ENCODE measurements around the gene TAF1C. TPM values are rescaled to one million over a fixed set of nuclear protein-coding genes. Genes with fewer than 3 reads are reported as not detected.

The TAF1C gene
- total and polyA plus RNA-seq, 2 of the 8 experiments (the other 6 are each of a cell fraction or from before 2014, with no cell fraction given): 44.6 to 63.8 TPM

DNA sequence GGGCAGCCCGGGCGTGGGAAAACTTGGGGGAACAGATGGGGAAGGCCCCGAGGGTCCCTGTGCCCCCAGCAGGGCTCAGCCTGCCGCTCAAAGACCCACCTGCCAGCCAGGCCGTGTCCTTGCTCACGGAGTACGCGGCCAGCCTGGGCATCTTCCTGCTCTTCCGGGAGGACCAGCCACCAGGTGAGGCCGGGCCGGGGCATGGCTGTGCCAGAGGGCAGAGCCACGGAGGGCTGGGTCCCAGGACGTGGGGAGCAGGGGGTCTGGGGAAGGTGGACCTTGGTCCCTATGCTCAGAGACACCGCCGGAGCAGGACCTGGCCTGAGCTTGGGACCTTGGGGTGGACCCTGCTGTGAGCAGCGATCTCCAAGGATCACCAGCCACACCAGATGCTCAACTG is 4.6 kb upstream of the TAF1C start (continued):
- TF ChIP-seq, protein P1, sequence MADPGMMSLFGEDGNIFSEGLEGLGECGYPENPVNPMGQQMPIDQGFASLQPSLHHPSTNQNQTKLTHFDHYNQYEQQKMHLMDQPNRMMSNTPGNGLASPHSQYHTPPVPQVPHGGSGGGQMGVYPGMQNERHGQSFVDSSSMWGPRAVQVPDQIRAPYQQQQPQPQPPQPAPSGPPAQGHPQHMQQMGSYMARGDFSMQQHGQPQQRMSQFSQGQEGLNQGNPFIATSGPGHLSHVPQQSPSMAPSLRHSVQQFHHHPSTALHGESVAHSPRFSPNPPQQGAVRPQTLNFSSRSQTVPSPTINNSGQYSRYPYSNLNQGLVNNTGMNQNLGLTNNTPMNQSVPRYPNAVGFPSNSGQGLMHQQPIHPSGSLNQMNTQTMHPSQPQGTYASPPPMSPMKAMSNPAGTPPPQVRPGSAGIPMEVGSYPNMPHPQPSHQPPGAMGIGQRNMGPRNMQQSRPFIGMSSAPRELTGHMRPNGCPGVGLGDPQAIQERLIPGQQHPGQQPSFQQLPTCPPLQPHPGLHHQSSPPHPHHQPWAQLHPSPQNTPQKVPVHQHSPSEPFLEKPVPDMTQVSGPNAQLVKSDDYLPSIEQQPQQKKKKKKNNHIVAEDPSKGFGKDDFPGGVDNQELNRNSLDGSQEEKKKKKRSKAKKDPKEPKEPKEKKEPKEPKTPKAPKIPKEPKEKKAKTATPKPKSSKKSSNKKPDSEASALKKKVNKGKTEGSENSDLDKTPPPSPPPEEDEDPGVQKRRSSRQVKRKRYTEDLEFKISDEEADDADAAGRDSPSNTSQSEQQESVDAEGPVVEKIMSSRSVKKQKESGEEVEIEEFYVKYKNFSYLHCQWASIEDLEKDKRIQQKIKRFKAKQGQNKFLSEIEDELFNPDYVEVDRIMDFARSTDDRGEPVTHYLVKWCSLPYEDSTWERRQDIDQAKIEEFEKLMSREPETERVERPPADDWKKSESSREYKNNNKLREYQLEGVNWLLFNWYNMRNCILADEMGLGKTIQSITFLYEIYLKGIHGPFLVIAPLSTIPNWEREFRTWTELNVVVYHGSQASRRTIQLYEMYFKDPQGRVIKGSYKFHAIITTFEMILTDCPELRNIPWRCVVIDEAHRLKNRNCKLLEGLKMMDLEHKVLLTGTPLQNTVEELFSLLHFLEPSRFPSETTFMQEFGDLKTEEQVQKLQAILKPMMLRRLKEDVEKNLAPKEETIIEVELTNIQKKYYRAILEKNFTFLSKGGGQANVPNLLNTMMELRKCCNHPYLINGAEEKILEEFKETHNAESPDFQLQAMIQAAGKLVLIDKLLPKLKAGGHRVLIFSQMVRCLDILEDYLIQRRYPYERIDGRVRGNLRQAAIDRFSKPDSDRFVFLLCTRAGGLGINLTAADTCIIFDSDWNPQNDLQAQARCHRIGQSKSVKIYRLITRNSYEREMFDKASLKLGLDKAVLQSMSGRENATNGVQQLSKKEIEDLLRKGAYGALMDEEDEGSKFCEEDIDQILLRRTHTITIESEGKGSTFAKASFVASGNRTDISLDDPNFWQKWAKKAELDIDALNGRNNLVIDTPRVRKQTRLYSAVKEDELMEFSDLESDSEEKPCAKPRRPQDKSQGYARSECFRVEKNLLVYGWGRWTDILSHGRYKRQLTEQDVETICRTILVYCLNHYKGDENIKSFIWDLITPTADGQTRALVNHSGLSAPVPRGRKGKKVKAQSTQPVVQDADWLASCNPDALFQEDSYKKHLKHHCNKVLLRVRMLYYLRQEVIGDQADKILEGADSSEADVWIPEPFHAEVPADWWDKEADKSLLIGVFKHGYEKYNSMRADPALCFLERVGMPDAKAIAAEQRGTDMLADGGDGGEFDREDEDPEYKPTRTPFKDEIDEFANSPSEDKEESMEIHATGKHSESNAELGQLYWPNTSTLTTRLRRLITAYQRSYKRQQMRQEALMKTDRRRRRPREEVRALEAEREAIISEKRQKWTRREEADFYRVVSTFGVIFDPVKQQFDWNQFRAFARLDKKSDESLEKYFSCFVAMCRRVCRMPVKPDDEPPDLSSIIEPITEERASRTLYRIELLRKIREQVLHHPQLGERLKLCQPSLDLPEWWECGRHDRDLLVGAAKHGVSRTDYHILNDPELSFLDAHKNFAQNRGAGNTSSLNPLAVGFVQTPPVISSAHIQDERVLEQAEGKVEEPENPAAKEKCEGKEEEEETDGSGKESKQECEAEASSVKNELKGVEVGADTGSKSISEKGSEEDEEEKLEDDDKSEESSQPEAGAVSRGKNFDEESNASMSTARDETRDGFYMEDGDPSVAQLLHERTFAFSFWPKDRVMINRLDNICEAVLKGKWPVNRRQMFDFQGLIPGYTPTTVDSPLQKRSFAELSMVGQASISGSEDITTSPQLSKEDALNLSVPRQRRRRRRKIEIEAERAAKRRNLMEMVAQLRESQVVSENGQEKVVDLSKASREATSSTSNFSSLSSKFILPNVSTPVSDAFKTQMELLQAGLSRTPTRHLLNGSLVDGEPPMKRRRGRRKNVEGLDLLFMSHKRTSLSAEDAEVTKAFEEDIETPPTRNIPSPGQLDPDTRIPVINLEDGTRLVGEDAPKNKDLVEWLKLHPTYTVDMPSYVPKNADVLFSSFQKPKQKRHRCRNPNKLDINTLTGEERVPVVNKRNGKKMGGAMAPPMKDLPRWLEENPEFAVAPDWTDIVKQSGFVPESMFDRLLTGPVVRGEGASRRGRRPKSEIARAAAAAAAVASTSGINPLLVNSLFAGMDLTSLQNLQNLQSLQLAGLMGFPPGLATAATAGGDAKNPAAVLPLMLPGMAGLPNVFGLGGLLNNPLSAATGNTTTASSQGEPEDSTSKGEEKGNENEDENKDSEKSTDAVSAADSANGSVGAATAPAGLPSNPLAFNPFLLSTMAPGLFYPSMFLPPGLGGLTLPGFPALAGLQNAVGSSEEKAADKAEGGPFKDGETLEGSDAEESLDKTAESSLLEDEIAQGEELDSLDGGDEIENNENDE (IDR thresholded peaks at IDR 0.05; ENCODE audit: insufficient replicate concordance, low read length): no peak
- TF ChIP-seq SIRT6 (IDR thresholded peaks at IDR 0.05; ENCODE audit: low read length) (no peak), POLR2A (IDR thresholded peaks at IDR 0.05; ENCODE audit: control extremely low read depth in 1 of 2, low read depth in 2 of 2, low read length in 2 of 2) (no peak), SP2 (IDR thresholded peaks at IDR 0.05; ENCODE audit: low read length) (no peak)
